Karpas-422 (cell line): ENCODE data around the gene TMPRSS13. TPM values are rescaled to one million over a fixed set of nuclear protein-coding genes. Genes with fewer than 3 reads are reported as not detected.

Experiments
- DNase-seq: peaks from one replicate; pipeline ENCODE4 v3.0.0-alpha.2; 2015
- H2AFZ ChIP-seq: fragments of 200-600 bp; sonication (generic); 2 replicates; pipeline ENCODE4 v1.6.1; 2014; ENCODE audit warnings: antibody characterized with exemption, low read length, mixed read lengths
- H3K27ac ChIP-seq: fragments of 200-600 bp; sonication (generic); 2 replicates; pipeline ENCODE4 v1.5.1; 2014; ENCODE audit warnings: mild to moderate bottlenecking, low read length, moderate library complexity
- H3K27me3 ChIP-seq: fragments of 200-600 bp; sonication (generic); 2 replicates; pipeline ENCODE4 v1.6.1; 2014; ENCODE audit warnings: low read length, mixed read lengths
- H3K36me3 ChIP-seq: fragments of 200-600 bp; sonication (generic); 2 replicates; pipeline ENCODE4 v1.6.1; 2014; ENCODE audit warnings: low read length, mixed read lengths; ENCODE audit not compliant: insufficient read depth
- H3K4me1 ChIP-seq: fragments of 200-600 bp; sonication (generic); 2 replicates; pipeline ENCODE4 v1.6.1; 2014; ENCODE audit warnings: mild to moderate bottlenecking, low read length, mixed read lengths
- H3K4me2 ChIP-seq: fragments of 200-600 bp; sonication (generic); 2 replicates; pipeline ENCODE4 v1.6.1; 2014; ENCODE audit warnings: low read length, low read depth, mild to moderate bottlenecking; ENCODE audit not compliant: poor library complexity, severe bottlenecking
- H3K4me3 ChIP-seq: fragments of 200-600 bp; sonication (generic); 2 replicates; pipeline ENCODE4 v1.5.1; 2014; ENCODE audit warnings: mild to moderate bottlenecking, antibody characterized with exemption, low read length, mixed read lengths
- H3K79me2 ChIP-seq: fragments of 200-600 bp; sonication (generic); 2 replicates; pipeline ENCODE4 v1.6.1; 2014; ENCODE audit warnings: mild to moderate bottlenecking, low read length, mixed read lengths
- H3K9ac ChIP-seq: fragments of 200-600 bp; sonication (generic); 2 replicates; pipeline ENCODE4 v1.6.0; 2014; ENCODE audit warnings: low read length
- H3K9me2 ChIP-seq: fragments of 200-600 bp; sonication (generic), shearing (Covaris generic); replicated peaks from 2 replicates; pipeline ENCODE4 v1.6.0; 2014; ENCODE audit warnings: mild to moderate bottlenecking, low read length, moderate library complexity; ENCODE audit not compliant: insufficient read depth
- H3K9me3 ChIP-seq: fragments of 300-700, 200-600 bp; sonication (generic); 2 replicates; pipeline ENCODE4 v1.6.1; 2014; ENCODE audit warnings: low read length, mixed read lengths
- H4K20me1 ChIP-seq: fragments of 200-600 bp; sonication (generic); 2 replicates; pipeline ENCODE4 v1.6.1; 2014; ENCODE audit warnings: mild to moderate bottlenecking, antibody characterized with exemption, low read length, low read depth; ENCODE audit not compliant: insufficient read depth
- total RNA-seq: library from RNA; depleted of rRNA; stranded (reverse); fragments of >200 nt; shearing (Covaris generic); gene quantifications from 2 replicates; pipeline ENCODE4 v1.2.3, GENCODE V29; 2014; ENCODE audit warnings: low replicate concordance

TMPRSS13 gene
- total RNA-seq, 1 experiment from 2014 or later: 1.1 TPM

DNA sequence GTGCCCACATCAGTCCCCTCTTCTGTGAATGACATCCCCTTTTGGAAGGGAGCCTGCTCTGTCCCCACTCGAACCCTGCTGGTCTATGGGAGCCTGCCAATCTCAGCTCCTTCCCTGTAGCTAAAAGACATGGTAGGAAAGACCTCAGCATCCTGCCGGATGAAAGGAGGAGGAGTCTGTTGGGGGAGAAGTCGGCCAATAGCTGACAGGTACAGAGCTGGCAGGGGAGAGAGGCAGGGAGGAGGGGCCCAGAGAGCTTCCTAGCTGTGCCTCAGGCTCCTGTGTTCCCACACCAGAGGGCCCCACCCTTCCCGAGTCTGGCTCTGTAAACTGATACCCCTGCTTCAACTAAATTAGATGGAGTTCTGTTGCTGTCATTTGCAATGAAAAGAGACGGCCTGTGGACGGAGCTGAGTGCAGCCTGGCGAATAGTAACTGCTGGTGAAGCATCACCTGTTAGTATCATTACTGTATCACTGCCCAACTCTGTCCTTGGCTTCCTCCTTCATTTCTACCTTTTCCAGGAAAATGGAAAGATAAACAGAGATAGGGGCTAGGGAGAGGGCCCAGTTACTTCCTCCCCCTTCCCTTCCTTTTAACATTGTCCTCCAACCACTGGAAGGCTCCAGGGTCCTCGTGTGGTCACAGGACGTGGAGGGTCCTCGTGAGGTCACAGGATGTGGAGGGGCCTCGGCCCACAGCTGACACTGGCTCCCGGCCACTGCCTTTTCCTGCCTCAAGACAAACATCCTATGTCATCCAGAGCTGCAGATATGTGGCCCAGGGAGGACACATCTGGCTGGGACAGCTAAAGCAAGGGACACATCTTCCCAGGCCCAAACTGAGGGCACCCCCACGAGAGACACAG, 67.8 kb downstream of the TMPRSS13 start:
- H4K20me1 ChIP-seq: no peaks in the 10 kb centered on the region

DNA sequence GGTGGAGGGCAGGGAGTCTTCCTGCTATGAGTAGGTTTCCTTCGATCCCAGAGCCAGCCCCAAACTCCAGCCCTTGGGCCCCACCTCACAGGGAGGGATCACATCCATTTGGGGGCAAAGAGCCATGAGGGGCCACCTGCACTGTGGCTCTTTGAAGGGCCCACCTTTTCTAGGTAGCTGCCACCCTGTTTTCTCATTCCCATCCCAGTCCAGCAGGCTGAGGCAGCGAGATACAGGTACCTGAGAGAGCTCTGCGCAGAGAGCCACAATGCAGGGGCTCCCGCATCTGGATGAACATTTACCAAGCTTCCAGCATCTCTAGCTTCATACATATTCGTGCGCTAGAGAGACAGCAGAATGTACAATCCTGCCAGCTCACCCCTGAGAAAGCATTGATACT, 69.1 kb downstream of the TMPRSS13 start:
- H3K9me2 ChIP-seq: no peaks in the 10 kb centered on the region
- H3K4me3 ChIP-seq: no peak overlapping the region
- no peak overlapping the region for H2AFZ ChIP-seq
- peaks cover 7% of the 10 kb centered on the region for H3K4me1 ChIP-seq
- H4K20me1 ChIP-seq: no peaks in the 10 kb centered on the region
- no peaks in the 10 kb centered on the region for H3K9me3 ChIP-seq
- no peaks in the 10 kb centered on the region for H3K36me3 ChIP-seq
- H3K4me2 ChIP-seq: no peak overlapping the region
- H3K27ac ChIP-seq: no peak overlapping the region
- no peak for DNase-seq
- H3K9ac ChIP-seq: no peak overlapping the region
- no peaks in the 10 kb centered on the region for H3K79me2 ChIP-seq
- no peaks in the 10 kb centered on the region for H3K27me3 ChIP-seq

More for the DNA sequence above, 67.8 kb downstream of the TMPRSS13 start:
- H3K4me1 ChIP-seq: peaks cover 7% of the 10 kb centered on the region
- H2AFZ ChIP-seq: no peak overlapping the region
- no peaks in the 10 kb centered on the region for H3K27me3 ChIP-seq
- no peak for DNase-seq
- no peaks in the 10 kb centered on the region for H3K9me2 ChIP-seq
- H3K9ac ChIP-seq: no peak overlapping the region
- no peaks in the 10 kb centered on the region for H3K36me3 ChIP-seq
- no peaks in the 10 kb centered on the region for H3K79me2 ChIP-seq
- no peak overlapping the region for H3K27ac ChIP-seq
- H3K9me3 ChIP-seq: no peaks in the 10 kb centered on the region
- no peak overlapping the region for H3K4me2 ChIP-seq
- no peak overlapping the region for H3K4me3 ChIP-seq

DNA sequence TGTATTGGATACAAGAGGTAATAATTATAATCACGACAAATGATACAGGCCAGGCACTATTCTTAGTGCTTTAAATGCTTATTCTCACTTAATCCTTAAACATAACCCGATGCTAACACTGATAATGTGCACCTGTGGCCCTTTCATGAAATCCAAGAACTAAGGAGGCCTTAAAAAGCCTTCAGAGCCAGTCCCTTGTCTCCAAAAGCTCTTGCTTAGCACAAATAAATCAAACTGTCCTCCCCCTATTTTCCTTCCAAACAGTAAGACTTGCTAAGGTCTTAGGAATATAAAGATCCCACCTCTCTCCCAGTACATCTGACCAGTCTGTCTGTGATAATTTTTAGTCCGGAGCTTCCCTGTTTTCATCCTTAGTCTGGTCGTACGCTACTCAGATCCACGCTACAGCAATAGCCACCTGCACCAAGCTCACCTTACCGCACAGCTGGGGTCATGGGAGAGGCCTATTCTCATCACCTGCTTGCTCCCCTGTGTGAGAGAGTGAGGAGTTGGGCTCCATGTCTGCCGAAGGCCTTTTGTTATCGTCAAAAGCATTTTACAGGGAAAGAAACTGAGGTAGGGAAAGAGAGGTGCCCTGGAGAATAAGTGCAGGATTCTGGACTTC, 69.6 kb downstream of the TMPRSS13 start:
- Histone ChIP-seq H3K9ac (no peak overlapping the region), H3K79me2 (no peaks in the 10 kb centered on the region), H3K27ac (no peak overlapping the region), H3K4me1 (peaks cover 7% of the 10 kb centered on the region), H3K4me2 (no peak overlapping the region), H2AFZ (no peak overlapping the region), H3K27me3 (no peaks in the 10 kb centered on the region), H4K20me1 (no peaks in the 10 kb centered on the region), H3K9me2 (no peaks in the 10 kb centered on the region), H3K4me3 (no peak overlapping the region), H3K36me3 (no peaks in the 10 kb centered on the region), H3K9me3 (no peaks in the 10 kb centered on the region)
- no peak for DNase-seq

DNA sequence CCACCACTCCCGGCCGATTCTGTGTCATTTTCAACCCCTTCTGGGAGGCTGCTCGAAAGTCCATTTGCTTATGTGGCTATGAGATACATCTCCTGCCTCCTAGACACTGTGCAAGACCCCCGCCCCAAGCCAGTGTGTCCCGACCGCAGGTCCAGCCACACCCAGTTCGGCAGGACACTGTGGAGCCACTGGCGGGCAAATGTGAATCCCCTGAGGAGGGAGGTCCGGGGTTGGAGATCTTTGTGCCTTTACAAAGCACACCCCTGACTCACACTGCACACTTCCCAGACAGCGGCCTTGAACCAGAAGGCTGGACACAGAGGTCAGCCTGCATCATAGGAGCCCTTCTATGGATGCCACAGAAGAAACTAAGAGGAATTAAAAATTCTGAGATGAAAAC, 70.1 kb downstream of the TMPRSS13 start:
- Histone ChIP-seq H3K36me3 (no peaks in the 10 kb centered on the region), H3K9ac (no peak overlapping the region), H3K27me3 (no peaks in the 10 kb centered on the region), H3K9me2 (no peaks in the 10 kb centered on the region), H3K4me3 (no peak overlapping the region), H3K4me1 (peaks cover 7% of the 10 kb centered on the region), H2AFZ (no peak overlapping the region), H3K27ac (no peak overlapping the region), H3K79me2 (no peaks in the 10 kb centered on the region), H4K20me1 (no peaks in the 10 kb centered on the region), H3K4me2 (no peak overlapping the region), H3K9me3 (no peaks in the 10 kb centered on the region)
- DNase-seq: no peak

DNA sequence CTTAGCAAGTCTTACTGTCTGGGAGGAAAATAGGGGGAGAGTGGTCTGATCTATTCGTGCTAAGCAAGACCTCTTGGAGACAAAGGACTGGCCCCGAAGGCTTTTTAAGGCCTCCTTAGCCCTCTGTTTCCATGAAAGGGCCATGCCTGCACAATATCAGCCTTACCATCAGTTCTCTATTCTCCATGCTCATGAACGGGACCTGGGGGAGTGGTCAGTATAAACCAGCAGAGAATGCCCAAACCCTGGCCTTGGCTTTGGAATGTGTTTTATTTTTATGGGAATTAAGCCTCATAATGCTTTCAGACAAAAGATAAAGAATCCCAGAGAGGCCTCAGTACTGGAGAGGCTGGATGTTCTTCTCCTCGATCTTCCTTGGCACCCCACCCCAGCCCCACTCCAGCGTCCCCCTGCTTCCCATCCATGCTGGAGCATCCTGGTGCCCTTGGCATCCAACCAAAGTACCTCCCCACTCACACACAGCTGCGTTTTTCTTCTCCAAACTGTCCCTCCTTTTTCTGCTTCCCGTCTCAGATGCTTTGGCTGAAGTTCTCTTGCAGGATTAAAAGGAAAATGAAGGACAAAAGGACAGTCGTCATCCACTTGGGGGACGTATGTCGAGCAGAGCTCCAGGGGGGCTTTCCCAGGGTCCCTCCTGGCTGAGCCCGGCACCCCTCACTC, 71.3 kb downstream of the TMPRSS13 start:
- Histone ChIP-seq H3K4me1 (peaks cover 7% of the 10 kb centered on the region), H3K4me2 (no peak overlapping the region), H4K20me1 (no peaks in the 10 kb centered on the region), H3K36me3 (no peaks in the 10 kb centered on the region), H3K9ac (no peak overlapping the region), H3K27me3 (no peaks in the 10 kb centered on the region), H3K9me3 (no peaks in the 10 kb centered on the region), H2AFZ (no peak overlapping the region), H3K9me2 (no peaks in the 10 kb centered on the region), H3K27ac (no peak overlapping the region), H3K4me3 (no peak overlapping the region), H3K79me2 (no peaks in the 10 kb centered on the region)
- no peak for DNase-seq

DNA sequence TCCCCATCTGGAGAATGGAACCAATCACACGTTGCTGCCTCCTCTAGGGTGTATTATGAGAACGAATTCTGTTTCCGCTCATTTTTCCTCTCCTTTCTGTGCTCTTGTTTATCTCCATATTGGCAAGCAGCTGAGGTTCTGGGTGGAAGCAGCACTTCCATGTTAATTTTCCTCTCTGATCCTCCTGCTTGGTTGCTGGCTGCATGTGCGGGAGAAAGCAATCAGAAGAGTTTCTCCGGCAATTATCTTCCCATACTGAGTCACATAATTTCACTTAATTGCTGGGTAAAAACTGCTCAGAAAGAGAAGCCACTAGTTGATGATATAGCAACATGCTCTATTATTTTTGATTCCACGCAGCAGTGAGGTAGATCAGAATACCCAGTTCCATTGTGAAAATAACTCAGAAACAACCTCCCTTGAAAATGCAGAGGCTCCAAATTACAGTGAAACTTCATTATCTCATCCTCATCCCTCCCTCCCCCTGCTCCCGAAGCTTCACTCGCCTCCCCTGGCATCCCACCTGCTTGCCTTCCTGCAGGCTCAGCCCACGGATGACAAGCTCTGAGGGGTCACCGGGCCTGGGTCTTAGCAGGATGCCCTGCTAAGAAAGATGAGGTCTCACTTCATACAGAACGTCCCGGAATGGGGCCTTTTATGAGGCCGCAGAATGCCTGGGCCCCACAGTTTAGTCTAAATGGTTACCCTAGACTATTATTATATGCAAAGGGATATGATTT, 73.1 kb downstream of the TMPRSS13 start:
- H3K4me3 ChIP-seq: no peak overlapping the region
- no peak overlapping the region for H3K4me2 ChIP-seq
- H3K27ac ChIP-seq: no peak overlapping the region
- H3K9me3 ChIP-seq: no peaks in the 10 kb centered on the region
- H3K27me3 ChIP-seq: no peaks in the 10 kb centered on the region
- H3K79me2 ChIP-seq: no peaks in the 10 kb centered on the region
- DNase-seq: no peak
- H3K9ac ChIP-seq: no peak overlapping the region
- H3K36me3 ChIP-seq: no peaks in the 10 kb centered on the region
- H3K9me2 ChIP-seq: no peaks in the 10 kb centered on the region
- no peak overlapping the region for H2AFZ ChIP-seq
- no peaks in the 10 kb centered on the region for H4K20me1 ChIP-seq
- H3K4me1 ChIP-seq: no peaks in the 10 kb centered on the region

DNA sequence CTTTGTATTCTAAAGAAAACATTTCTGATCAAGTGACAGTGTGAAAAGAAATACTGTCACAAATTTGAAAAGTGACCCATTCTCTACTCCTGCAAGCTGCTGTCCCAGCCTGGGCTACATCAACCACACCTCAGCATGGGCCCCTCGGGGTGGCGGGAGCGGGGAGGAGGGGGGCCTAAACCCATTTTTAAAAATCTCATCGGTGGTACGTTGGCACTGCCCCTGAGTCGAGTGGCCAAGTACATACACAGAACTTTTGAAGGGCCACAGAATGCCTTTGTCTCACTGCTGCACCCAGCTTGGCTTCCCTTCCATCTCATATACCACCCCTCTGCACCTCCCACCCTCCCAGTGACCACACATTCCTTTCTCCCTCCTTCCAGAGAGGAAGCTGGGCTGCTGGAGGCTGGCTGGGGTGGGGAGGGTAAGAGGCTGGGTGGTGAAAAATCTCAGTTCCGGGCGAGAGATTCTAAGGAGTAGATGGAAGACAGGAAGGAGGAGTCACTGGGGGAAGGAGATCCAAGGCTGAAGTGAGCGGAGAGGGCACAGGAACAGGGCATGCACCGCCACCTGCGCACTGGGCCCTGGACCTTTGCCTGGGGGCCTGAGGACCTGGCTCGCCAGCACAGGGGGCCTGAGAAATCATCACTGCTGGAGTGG, 73.9 kb downstream of the TMPRSS13 start:
- Histone ChIP-seq H4K20me1 (no peaks in the 10 kb centered on the region), H3K9me2 (no peaks in the 10 kb centered on the region), H3K4me2 (no peak overlapping the region), H2AFZ (no peak overlapping the region), H3K4me1 (no peaks in the 10 kb centered on the region), H3K79me2 (no peaks in the 10 kb centered on the region), H3K27ac (no peak overlapping the region), H3K27me3 (no peaks in the 10 kb centered on the region), H3K4me3 (no peak overlapping the region), H3K9me3 (no peaks in the 10 kb centered on the region), H3K36me3 (no peaks in the 10 kb centered on the region), H3K9ac (no peak overlapping the region)
- DNase-seq: no peak
